Bronchial epithelial cell (primary cell): ENCODE results near the gene P2RX3. TPM values are rescaled to one million over a fixed set of nuclear protein-coding genes. Genes with fewer than 3 reads are reported as not detected.
"Not testable (repeated sequence)": the region's sequence is repeated elsewhere in the genome, so short reads cannot be mapped to it uniquely, and the experiment has no call there.

ENCODE experiments used
- DNase-seq: peaks from one replicate; pipeline ENCODE4 v3.0.0-alpha.2; 2010; ENCODE audit warnings: low read depth
- FAIRE-seq: peaks from 2 replicates; lab custom pipeline; 2011; peaks lifted over from hg19 to GRCh38; lab: Jason Lieb, UNC
- H3K27me3 ChIP-seq: 2 replicates; pipeline ENCODE4 v1.5.1; 2011; ENCODE audit warnings: low read length; ENCODE audit not compliant: control insufficient read depth, insufficient read depth
- H3K36me3 ChIP-seq: 2 replicates; pipeline ENCODE4 v1.5.1; 2011; ENCODE audit warnings: low read length; ENCODE audit not compliant: control insufficient read depth, insufficient read depth
- H3K4me3 ChIP-seq: 2 replicates; pipeline ENCODE4 v1.5.1; 2011; ENCODE audit warnings: mild to moderate bottlenecking, low read depth, low read length, control low read depth
- total RNA-seq: library from RNA; depleted of rRNA; stranded (reverse); fragments of >200 nt; gene quantifications from 2 replicates; pipeline ENCODE4 v1.2.1, GENCODE V29; 2014
- TF ChIP-seq, protein P1 (sequence below): IDR thresholded peaks from 2 replicates; pipeline ENCODE4 v1.5.1; 2011; ENCODE audit warnings: mild to moderate bottlenecking, moderate library complexity, low read length, control low read depth, inconsistent platforms; ENCODE audit not compliant: insufficient read depth, severe bottlenecking

The P2RX3 gene
- total RNA-seq, 1 donor from 2014 or later = not detected

DNA sequence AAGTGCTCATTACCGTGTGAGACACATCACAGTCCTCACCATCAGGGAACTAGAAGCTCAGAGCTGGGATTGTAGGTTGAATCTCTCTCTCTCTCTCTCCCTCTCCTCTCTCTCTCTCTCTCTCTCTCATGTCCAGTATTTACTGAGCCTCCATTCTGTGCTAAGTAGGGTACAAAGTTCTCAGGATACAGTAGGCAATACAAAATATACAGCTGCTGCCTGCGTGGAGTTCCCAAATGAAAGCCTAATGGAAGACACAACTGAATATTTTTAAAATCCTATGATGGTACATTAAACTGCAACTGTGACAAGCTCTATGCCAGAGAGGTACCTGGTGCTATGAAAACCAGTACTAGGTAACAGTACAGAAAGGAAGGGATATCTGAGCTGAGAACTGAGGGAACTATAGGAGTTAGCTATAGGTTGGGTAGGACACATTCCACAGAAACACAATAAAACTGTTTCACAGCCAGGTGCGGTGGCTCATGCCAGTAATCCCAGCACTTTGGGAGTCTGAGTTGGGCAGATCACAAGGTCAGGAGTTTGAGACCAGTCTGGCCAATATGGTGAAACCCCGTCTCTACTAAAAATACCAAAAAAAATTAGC is 61.9 kb downstream of the P2RX3 start:
- TF ChIP-seq, protein P1, sequence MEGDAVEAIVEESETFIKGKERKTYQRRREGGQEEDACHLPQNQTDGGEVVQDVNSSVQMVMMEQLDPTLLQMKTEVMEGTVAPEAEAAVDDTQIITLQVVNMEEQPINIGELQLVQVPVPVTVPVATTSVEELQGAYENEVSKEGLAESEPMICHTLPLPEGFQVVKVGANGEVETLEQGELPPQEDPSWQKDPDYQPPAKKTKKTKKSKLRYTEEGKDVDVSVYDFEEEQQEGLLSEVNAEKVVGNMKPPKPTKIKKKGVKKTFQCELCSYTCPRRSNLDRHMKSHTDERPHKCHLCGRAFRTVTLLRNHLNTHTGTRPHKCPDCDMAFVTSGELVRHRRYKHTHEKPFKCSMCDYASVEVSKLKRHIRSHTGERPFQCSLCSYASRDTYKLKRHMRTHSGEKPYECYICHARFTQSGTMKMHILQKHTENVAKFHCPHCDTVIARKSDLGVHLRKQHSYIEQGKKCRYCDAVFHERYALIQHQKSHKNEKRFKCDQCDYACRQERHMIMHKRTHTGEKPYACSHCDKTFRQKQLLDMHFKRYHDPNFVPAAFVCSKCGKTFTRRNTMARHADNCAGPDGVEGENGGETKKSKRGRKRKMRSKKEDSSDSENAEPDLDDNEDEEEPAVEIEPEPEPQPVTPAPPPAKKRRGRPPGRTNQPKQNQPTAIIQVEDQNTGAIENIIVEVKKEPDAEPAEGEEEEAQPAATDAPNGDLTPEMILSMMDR = no peak
- Histone ChIP-seq H3K36me3 (no peaks in the 10 kb centered on the region), H3K4me3 (no peak overlapping the region), H3K27me3 (peaks cover 1% of the 10 kb centered on the region)
- no peak for FAIRE-seq
- no peak for DNase-seq

DNA sequence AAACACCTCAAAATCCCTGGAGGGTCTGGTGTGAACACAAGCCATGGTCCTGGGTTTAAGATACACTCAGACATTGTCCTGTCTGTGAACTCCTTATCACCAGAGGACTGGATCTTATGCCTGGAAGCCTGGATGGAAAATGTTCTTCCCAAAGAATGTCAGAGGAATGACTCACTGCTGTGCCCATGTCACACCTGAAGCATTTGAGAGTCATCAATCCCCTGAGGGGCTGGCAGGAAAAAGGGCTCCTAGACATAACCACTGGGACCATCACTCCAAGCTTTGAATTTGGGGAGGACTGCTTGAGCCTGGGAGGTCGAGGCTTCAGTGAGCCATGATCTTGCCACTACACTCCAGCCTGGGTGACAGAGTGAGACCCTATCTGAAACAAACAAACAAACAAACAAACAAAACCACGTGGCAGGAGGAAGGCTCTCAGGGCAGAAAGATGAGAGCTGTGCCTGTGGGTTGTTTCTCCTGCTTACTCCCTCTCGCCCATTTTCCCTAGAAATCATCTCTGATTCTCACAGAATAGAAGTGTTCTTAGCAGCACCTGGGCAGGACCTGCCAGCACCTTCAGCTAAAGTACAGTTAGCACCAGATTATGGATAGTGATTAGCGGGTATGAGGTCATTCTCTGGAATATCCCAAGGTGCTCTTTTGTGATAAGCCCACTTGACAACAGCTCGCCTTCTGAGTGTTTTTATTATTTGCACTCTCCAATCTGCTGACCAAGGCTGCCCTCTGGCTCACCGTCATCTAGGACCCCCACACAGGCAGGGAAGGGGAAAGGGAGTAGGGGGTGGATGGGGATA is 64.2 kb downstream of the P2RX3 start:
- Histone ChIP-seq H3K36me3 (peaks cover 1% of the 10 kb centered on the region), H3K27me3 (peaks cover 1% of the 10 kb centered on the region), H3K4me3 (no peak overlapping the region)
- TF ChIP-seq, protein P1 = no peak
- peak; percentile 76 for DNase-seq
- FAIRE-seq = no peak

DNA sequence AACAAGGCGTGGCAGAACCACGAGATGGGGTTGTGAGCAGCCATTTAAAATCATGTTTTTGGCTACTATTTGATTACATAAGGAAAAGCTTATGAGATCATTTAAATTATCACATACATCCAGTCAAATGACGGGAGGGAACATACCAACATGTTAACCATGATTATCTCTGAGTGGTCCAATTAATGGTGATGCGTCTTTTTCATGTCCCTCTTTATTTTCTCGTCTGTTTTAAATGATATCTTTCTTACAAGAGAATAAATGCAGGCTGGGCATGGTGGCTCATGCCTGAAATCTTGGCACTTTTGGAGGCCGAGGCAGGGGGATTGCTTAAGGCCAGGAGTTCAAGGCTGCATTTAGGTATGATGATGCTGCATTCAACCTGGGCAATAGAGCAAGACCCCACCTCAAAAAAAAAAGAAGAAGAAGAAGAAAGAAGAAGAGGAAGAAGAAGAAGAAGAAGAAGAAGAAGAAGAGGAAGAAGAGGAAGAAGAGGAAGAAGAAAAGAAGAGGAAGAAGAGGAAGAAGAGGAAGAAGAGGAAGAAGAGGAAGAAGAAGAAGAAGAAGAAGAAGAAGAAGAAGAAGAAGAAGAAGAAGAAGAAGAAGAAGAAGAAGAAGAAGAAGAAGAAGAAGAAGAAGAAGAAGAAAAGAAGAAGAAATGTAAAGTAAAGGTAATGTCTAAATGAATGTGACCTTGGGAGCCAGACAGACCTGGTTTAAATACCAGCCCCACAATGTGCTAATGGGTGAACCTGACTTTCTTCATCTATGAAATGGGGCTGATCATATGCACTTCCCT is 65.0 kb downstream of the P2RX3 start:
- not testable (repeated sequence) for FAIRE-seq, DNase-seq, H3K36me3 ChIP-seq

DNA sequence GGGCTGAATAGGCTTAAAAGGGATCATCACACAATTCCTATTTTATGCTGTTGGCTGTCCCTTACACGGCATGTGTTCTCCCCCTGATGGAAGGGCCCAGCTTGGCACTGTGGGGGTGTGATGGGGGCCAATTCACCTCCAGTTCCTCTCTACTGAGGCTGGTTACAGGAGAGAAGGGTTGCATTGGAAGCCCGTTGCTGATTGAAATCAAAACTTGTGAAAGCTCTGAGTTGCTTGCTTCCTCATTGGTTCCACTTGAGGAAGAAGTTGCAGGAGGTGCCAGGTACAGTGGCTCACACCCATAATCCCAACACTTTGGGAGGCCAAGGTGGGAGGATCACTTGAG is 65.6 kb downstream of the P2RX3 start:
- Histone ChIP-seq H3K27me3 (no peaks in the 10 kb centered on the region), H3K4me3 (no peak overlapping the region), H3K36me3 (peaks cover 1% of the 10 kb centered on the region)
- DNase-seq = no peak
- no peak for FAIRE-seq
- TF ChIP-seq, protein P1 = no peak

More for the DNA sequence above, 65.0 kb downstream of the P2RX3 start:
- H3K27me3 ChIP-seq, H3K4me3 ChIP-seq: not testable (repeated sequence)

DNA sequence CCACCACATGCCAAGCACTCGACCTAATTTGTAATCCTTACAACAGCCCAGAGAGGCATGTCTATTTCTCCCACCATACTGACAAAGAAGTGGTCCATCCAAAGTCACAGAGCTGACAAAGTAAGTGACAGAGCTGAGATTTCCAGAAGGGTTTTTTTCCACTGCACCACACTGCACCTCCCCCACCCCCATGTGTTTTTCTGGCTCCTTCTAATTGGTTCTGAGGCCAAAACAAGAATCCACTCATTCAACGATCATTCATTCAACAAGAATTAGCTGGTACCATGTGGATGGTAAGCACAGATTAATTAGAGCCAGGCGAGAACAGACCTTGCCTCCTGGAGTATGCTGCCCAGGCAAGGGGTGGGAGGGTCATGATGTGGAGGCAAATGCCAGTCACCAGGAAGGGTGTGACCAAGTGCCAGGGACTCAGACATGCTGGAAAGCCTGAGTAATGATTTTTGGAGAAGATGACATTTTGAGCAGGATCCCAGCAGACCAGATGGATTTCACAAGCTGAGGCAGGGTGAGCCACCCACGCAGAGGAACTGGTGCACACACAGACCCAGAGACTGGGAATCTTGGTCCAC is 67.2 kb downstream of the P2RX3 start:
- DNase-seq (peak; percentile 32), FAIRE-seq (peak; percentile 58)
- no peaks in the 10 kb centered on the region for H3K27me3 ChIP-seq
- TF ChIP-seq, protein P1 = no peak
- no peak overlapping the region for H3K4me3 ChIP-seq
- H3K36me3 ChIP-seq = peaks cover 3% of the 10 kb centered on the region
